ENCODE measurements around the gene KLHL26. TPM values are rescaled to one million over a fixed set of nuclear protein-coding genes. Genes with fewer than 3 reads are reported as not detected.

The KLHL26 gene
- total and polyA plus RNA-seq, 2 of the 4 experiments (the other 2 are of a cell fraction): 2.2 to 4.7 TPM

DNA sequence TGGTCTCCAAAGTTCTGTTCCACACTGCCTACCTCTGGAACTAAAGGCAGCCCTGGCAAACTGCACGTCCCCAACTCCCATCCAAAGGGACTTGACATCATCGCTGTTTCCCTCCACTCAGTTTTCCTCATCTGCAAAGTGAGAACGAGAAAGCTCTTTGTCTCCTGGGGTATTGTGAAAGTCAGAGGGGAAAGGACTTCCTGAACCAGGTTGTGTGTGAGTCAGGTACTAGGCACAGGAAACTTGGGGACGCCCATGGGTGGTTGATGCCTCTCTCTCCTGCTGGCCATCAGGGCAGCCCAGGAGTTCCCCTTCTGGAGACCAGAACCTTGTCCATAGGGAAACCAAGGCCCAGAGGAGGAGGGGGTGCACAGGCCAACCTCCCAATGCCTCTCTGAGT lies 35.0 kb upstream of the KLHL26 start:
- CTCF ChIA-PET: no interaction called here
- WGBS, 2 experiments (ENCODE audit: extremely low coverage in 2 of 2, insufficient read length in 1 of 2): no CpG with 5 or more reads among the region's 4 CpGs
- no peak overlapping the region for H3K14ac ChIP-seq (replicated peaks; ENCODE audit: low read depth, low read length)
- H3K9me1 ChIP-seq (ENCODE audit: insufficient read depth, low read length): no peaks in the 10 kb centered on the region
- no TSS peak for BruUV-seq (replicated peaks)
- H3K27me3 ChIP-seq (ENCODE audit: control insufficient read depth, insufficient read depth, low read length): peaks cover 35% of the 10 kb centered on the region
- H3K4me1 ChIP-seq (ENCODE audit: control insufficient read depth, insufficient read depth, low read length): no peaks in the 10 kb centered on the region; the same call in 1 of the 2 replicates
- H3K9me3 ChIP-seq (ENCODE audit: control insufficient read depth, insufficient read depth, low read length): no peaks in the 10 kb centered on the region
- no peak overlapping the region for H2BK120ac ChIP-seq (ENCODE audit: low read depth, low read length)
- peaks cover 5% of the 10 kb centered on the region; the same call in 1 of the 2 replicates for H4K20me1 ChIP-seq (ENCODE audit: insufficient read depth, low read length)
- no peak overlapping the region for H3K18ac ChIP-seq (ENCODE audit: low read depth, low read length)
- H3K79me1 ChIP-seq (ENCODE audit: low read depth in 1 of 2, low read length in 2 of 2): no peaks in the 10 kb centered on the region
- no peak for TF ChIP-seq SMC3 (IDR thresholded peaks at IDR 0.05; ENCODE audit: low read depth, low read length)
- no peak for TF ChIP-seq CEBPB (IDR thresholded peaks at IDR 0.05; ENCODE audit: low read depth, low read length)
- H3K36me3 ChIP-seq (ENCODE audit: control insufficient read depth, insufficient read depth, low read length): no peaks in the 10 kb centered on the region
- H3K23ac ChIP-seq (ENCODE audit: low read depth, low read length): no peak overlapping the region
- no peak overlapping the region for H3K56ac ChIP-seq (ENCODE audit: extremely low read depth, insufficient read depth, low read length)
- H2AK9ac ChIP-seq (replicated peaks; ENCODE audit: low read depth, low read length, poor library complexity): no peak overlapping the region
- dilution Hi-C loops (cut with HindIII; ENCODE audit: low sequenced_read_pairs, unreplicated experiment): no loop called here
- H2BK5ac ChIP-seq (ENCODE audit: low read depth, low read length, poor library complexity, severe bottlenecking): no peak overlapping the region
- intact Hi-C loops (cut with micrococcal nuclease): no loop called here
- no peak for DNase-seq
- H3K4me3 ChIP-seq (ENCODE audit: insufficient read depth, low read depth, low read length): no peak overlapping the region
- no peak overlapping the region for H2AFZ ChIP-seq (replicated peaks; ENCODE audit: low read length, poor library complexity)
- no peak overlapping the region for H4K91ac ChIP-seq (ENCODE audit: insufficient read depth, low read depth, low read length)
- POLR2A ChIA-PET (ENCODE audit: unreplicated experiment): no interaction called here
- no peak overlapping the region for H4K8ac ChIP-seq (ENCODE audit: low read depth in 2 of 2, low read length in 2 of 2)
- no peak overlapping the region for H3K4ac ChIP-seq (ENCODE audit: low read depth, low read length)
- H3K4me2 ChIP-seq (ENCODE audit: low read depth, low read length): no peak overlapping the region
- in situ Hi-C loops (cut with MboI; ENCODE audit: low sequenced_read_pairs): no loop called here
- ATAC-seq (ENCODE audit: low read depth): no peak
- H2BK20ac ChIP-seq (ENCODE audit: low read depth, low read length): no peak overlapping the region
- H4K5ac ChIP-seq (ENCODE audit: low read depth, low read length): no peak overlapping the region
- H3K27ac ChIP-seq (ENCODE audit: insufficient read depth, low read length): no peak overlapping the region
- no peak overlapping the region for H2BK15ac ChIP-seq (ENCODE audit: low read depth, low read length)
- H2AK5ac ChIP-seq (ENCODE audit: low read depth, low read length): no peak overlapping the region
- no peak overlapping the region for H3K9ac ChIP-seq (ENCODE audit: low read depth, low read length)

Data from IMR-90 (cell line).